Fibroblast of pulmonary artery (primary cell): Measurements from ENCODE around the gene SEPHS1.

ENCODE experiments used
- DNase-seq: peaks from one replicate; pipeline ENCODE4 v3.0.0-alpha.2; 2010; ENCODE audit warnings: low read depth
- H3K4me3 ChIP-seq: replicated peaks from 2 replicates; pipeline ENCODE4 v1.5.1; 2011; ENCODE audit warnings: low read depth, mild to moderate bottlenecking, control low read depth, low read length, moderate library complexity
- TF ChIP-seq, protein P1 (sequence below): IDR thresholded peaks from 2 replicates; pipeline ENCODE4 v1.5.1; 2011; ENCODE audit warnings: mild to moderate bottlenecking, control low read depth, low read length, inconsistent platforms; ENCODE audit errors: missing control alignments

Gene SEPHS1

DNA sequence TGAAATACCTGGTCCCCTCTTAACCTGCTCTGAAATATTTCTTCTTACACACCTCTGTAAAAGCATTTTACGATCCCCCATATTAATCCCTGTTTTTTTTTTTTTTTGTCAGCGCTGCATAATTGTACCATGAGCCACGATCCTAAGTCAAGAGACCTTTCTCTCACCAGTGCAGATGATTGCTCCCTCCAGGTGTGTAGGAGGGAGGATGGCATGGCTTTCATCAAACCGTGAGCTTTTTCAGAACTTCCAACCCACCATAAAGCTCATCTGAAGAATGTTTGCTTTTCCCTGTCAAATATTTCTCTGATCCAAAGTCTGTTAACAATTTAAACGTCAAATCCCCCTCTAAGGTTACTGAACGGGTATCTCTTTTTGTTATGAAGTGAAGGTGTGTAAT lies 28.2 kb upstream of the SEPHS1 start:
- H3K4me3 ChIP-seq = no peak overlapping the region
- no peak for DNase-seq
- TF ChIP-seq, protein P1, sequence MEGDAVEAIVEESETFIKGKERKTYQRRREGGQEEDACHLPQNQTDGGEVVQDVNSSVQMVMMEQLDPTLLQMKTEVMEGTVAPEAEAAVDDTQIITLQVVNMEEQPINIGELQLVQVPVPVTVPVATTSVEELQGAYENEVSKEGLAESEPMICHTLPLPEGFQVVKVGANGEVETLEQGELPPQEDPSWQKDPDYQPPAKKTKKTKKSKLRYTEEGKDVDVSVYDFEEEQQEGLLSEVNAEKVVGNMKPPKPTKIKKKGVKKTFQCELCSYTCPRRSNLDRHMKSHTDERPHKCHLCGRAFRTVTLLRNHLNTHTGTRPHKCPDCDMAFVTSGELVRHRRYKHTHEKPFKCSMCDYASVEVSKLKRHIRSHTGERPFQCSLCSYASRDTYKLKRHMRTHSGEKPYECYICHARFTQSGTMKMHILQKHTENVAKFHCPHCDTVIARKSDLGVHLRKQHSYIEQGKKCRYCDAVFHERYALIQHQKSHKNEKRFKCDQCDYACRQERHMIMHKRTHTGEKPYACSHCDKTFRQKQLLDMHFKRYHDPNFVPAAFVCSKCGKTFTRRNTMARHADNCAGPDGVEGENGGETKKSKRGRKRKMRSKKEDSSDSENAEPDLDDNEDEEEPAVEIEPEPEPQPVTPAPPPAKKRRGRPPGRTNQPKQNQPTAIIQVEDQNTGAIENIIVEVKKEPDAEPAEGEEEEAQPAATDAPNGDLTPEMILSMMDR = no peak

DNA sequence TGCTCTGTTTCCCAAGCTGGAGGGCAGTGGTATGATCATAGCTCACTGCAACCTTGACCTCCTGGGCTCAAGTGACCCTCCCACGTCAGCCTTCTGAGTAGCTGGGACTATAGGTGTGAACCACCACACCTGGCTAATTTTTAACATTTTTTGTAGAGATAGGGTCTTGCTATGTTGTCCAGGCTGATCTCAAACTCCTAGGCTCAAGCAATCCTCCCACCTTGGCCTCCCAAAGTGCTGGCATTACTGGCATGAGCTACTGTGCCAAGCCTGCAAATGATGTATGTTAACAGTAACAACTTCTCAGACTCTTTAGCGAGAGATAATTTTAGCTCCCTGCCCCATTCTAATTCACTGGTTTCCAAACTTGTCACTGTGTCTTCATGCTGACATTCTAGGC lies 27.7 kb upstream of the SEPHS1 start:
- no peak for DNase-seq
- TF ChIP-seq, protein P1 = no peak
- no peak overlapping the region for H3K4me3 ChIP-seq

DNA sequence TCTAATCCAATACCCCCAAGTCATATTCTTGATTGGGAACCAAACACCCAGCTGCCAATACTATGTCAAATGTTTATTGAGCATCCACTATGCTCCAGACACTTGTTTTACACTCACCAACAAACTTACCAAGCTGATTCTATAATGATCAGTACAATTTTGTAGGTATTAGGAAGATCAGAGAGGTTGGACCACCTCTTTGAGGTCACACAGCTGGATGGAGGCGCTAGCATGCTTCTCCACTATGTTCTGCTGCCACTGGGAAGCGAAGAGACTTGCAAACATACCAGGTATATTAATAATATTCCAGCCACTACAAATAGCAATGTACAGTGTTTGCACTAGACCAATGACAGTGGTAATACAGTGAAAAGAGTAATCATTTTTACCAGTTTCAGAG lies 25.6 kb upstream of the SEPHS1 start:
- TF ChIP-seq, protein P1 = no peak
- DNase-seq = no peak
- H3K4me3 ChIP-seq = no peak overlapping the region

DNA sequence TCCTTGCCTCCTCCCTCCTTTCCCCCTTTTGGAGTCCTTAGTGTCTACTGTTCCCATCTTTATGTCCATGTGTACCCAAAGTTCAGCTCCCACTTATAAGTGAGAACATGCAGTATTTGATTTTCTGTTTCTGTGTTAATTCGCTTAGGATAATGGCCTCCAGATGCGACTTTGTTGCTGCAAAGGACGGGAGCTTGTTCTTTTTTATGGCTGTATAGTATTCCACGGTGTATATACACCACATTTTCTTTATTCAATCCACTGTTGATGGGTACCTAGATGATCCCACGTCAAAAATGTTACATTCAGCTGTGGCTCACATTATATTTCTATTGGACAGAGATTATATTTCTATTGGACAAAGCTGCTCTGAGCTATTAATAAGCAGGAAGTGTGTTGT lies 24.4 kb upstream of the SEPHS1 start:
- H3K4me3 ChIP-seq = no peak overlapping the region
- TF ChIP-seq, protein P1 = no peak
- no peak for DNase-seq

DNA sequence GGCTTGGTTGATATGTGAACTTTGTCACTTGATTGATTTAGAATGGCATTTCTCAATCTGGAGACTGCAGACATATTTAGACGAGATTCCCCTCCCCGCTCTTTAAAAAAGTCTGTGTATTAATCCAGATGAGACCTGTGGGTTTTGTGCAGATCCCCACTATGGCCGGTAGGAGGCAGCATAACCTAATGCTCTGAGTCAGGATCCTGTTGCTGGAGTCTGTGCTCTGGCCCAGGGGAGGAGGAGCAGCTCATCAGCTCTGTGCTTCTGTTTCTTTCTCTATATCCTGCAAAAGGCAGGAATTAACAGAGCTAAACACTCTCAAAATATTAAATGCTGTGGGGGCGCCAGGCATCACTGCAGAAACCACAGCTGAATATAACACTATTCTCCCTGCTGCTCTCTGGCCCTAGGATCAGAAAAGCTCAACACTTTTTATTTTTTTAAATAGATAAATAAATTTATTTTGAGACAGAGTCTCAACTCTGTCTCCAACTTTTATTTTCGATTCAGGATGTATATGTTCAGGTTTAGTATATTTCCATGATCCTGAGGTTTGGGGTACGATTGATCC lies 23.9 kb upstream of the SEPHS1 start:
- peak; percentile 87 for DNase-seq

DNA sequence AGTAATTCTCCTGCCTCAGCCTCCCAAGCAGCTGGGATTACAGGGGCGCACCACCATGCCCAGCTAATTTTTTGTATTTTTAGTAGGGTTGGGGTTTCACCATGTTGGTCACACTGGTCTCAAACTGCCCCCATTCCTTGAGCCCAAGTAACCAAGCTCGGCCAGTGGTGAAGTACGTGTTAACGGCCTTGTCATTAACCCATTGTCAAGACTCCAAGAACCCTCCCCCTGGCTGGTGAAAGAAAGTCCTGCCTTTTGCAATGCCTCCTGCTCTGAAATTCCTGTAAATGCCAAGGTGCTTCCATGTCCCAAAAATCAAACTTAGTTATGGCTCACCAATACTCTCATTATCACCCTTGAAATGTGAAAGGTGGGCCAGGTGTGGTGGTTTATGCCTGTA lies 18.8 kb upstream of the SEPHS1 start:
- DNase-seq = no peak

More for the DNA sequence above, 23.9 kb upstream of the SEPHS1 start:
- no peak overlapping the region for H3K4me3 ChIP-seq
- TF ChIP-seq, protein P1 = peak; percentile 99

DNA sequence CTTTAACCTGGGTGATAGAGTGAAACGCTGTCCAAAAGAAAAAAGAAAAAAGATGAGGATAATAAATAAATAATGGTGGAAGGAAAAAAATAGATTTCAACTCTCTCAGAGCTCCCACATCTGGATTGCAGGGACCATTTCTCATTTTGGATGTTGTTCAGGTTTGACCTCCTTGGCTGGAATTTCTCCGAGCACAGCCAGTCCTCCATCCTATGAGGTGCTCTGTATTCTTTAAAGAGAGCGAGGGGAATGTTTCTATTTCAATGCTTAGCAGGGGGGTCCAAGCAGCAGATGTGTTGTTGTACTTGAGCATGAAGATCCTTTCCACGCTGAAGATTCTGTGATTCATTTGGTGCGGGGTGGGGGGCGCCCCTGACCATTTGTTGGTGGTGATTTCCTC lies 17.7 kb upstream of the SEPHS1 start:
- TF ChIP-seq, protein P1 = no peak
- no peak for DNase-seq
- H3K4me3 ChIP-seq = no peak overlapping the region

More for the DNA sequence above, 18.8 kb upstream of the SEPHS1 start:
- TF ChIP-seq, protein P1 = no peak
- H3K4me3 ChIP-seq = no peak overlapping the region
